Naive thymus-derived CD8-positive, alpha-beta T cell (primary cell): ENCODE data around the gene BTBD1. TPM values are rescaled to one million over a fixed set of nuclear protein-coding genes. Genes with fewer than 3 reads are reported as not detected.

Experiments
- ATAC-seq, 2 donors: fragments of 150-1000 bp; cut with Tn5 transposase in 1 of 2; sonication (Bioruptor Pico), chemical (Tn5 transposase) in 1 of 2; 1 replicate in 1 of 2; 2 replicates in 1 of 2; pipeline ENCODE4 v1.10.0; 2021; ENCODE audit warnings: mild to moderate bottlenecking in 2 of 2, moderate library complexity in 2 of 2
- POLR2A ChIA-PET: fragments of 350-600 bp; sonication (Branson Sonifier 250); formaldehyde crosslinking; loops from one replicate; lab custom pipeline; 2021; ENCODE audit warnings: antibody characterized with exemption; lab: Charles Lee
- DNase-seq, 10 donors: peaks; one replicate each; pipeline versions ENCODE4 v3.0.0 to v3.0.0-alpha.2; 2020 to 2022
- H3K27ac Mint-ChIP-seq, 10 donors: one replicate each; pipeline ENCODE4 v1.8.0; 2020 to 2022; ENCODE audit warnings: mild to moderate bottlenecking in 10 of 10, mixed read lengths in 10 of 10, moderate library complexity in 4 of 10, inconsistent platforms in 1 of 10
- H3K27me3 Mint-ChIP-seq, 5 donors: one replicate each; pipeline ENCODE4 v1.8.0; 2021 to 2022; ENCODE audit warnings: mixed read lengths in 5 of 5
- H3K36me3 Mint-ChIP-seq, 3 donors: one replicate each; pipeline ENCODE4 v1.8.0; 2020 to 2022; ENCODE audit warnings: mixed read lengths in 3 of 3, mild to moderate bottlenecking in 2 of 3, inconsistent platforms in 1 of 3
- H3K4me1 Mint-ChIP-seq, 4 donors: one replicate each; pipeline ENCODE4 v1.8.0; 2021 to 2022; ENCODE audit warnings: mixed read lengths in 4 of 4
- H3K4me3 Mint-ChIP-seq, 10 donors: one replicate each; pipeline ENCODE4 v1.8.0; 2020 to 2022; ENCODE audit warnings: mild to moderate bottlenecking in 10 of 10, mixed read lengths in 10 of 10, moderate library complexity in 6 of 10, inconsistent platforms in 1 of 10
- H3K9me3 Mint-ChIP-seq, 9 donors: one replicate each; pipeline ENCODE4 v1.8.0; 2020 to 2022; ENCODE audit warnings: mixed read lengths in 9 of 9, mild to moderate bottlenecking in 3 of 9, inconsistent platforms in 1 of 9, moderate library complexity in 1 of 9
- polyA plus RNA-seq, 3 donors: library from polyadenylated mRNA; unstranded; fragments of 300-500 nt; fragmentation: Illumina TruSeq; gene quantifications; one replicate each; pipeline ENCODE4 v1.2.3, GENCODE V29; 2021
- total RNA-seq, 8 experiments: library from RNA in 2 of 8; stranded (reverse) in 2 of 8; gene quantifications; one replicate each; pipeline ENCODE4 v1.2.3 and lab custom pipeline; 2021 to 2026

Gene BTBD1
- total and polyA plus RNA-seq, 5 experiments from 2014 or later = 36.0 to 43.3 (median 40.6) TPM

- DNase-seq = peak in 2 of 10 donors; percentile 13 to 20
- Mint-ChIP-seq H3K36me3 (no peaks in the 10 kb centered on the region), H3K4me1 (peaks cover 13 to 31% (median 19%) of the 10 kb centered on the region in 4 donors), H3K27me3 (peaks cover 32 to 72% (median 53%) of the 10 kb centered on the region in 5 donors), H3K27ac (peak overlapping the region in 3 of 10 donors; percentile 22 to 66 (median 32)), H3K4me3 (peak overlapping the region; percentile 59 to 88 (median 82)), H3K9me3 (no peaks in the 10 kb centered on the region)
- peak; percentile 34 to 61 for ATAC-seq
- POLR2A ChIA-PET = interaction anchor here (0.9 kb wide), 1 partner anchor 11 kb away, joined by 3 read pairs; no protein-coding TSS in a partner anchor
Measured at GRCh38 chr15:83108266-83109219, 41.5 kb upstream of the BTBD1 start.

GRCh38 chr15:83107841-83108181 lies 40.8 kb upstream of the BTBD1 start:
- Mint-ChIP-seq H3K4me3 (peak overlapping the region; percentile 59 to 88 (median 82)), H3K27ac (no peak overlapping the region), H3K9me3 (no peaks in the 10 kb centered on the region), H3K27me3 (peaks cover 32 to 73% (median 53%) of the 10 kb centered on the region in 5 donors), H3K4me1 (peaks cover 13 to 31% (median 19%) of the 10 kb centered on the region in 4 donors), H3K36me3 (no peaks in the 10 kb centered on the region)
- ATAC-seq = no peak
- no peak for DNase-seq
- POLR2A ChIA-PET = interaction anchor here (0.9 kb wide), 1 partner anchor 10 kb away, joined by 3 read pairs; no protein-coding TSS in a partner anchor

DNA sequence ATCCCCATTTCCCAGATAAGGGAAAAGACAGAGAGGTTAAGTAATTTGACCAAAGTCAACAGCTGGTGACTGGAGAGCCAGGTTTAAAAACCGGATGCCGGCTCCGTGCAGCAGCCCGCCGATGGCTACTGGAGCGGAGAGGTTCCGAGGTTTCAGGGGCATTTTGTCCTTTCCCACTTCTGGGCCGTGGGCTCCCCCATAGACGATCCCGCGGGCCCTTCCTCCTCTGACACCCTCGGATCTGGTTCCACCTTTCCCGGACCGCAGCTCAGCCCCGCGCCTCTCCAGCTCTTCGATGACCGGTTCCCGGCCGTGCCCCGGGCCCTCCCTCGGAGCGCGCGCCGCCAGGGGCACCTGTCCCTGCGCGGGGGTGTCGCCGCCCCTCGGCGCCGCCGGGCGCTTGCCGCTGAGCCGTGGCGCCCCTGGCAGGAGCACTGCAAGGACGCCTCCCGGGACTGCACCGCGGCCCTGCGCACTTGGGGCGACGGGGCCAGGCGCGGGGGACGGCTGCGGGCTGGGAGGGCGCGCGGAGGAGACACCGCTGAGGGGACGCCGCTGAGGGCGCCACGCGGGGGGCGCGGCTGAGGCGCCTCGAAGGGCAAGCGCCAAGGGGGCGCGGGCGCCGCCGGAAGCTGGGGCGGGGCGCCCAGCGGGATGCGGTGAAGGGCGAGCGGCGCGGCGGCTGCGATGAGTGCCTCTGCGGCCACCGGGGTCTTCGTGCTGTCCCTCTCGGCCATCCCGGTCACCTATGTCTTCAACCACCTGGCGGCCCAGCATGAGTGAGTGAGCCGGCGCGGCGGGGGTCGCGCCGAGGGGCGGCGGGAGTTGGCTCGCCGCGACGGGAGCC lies 40.2 kb upstream of the BTBD1 start, which contains the start of gene TM6SF1:
Gene TM6SF1 (plus strand): TSS at position 652 of the 847 bp plus-strand sequence. CDS start 36 bp downstream, at position 688.
- Mint-ChIP-seq H3K27me3 (peaks cover 33 to 79% (median 56%) of the 10 kb centered on the region in 5 donors), H3K9me3 (no peaks in the 10 kb centered on the region), H3K4me3 (peak within 1 kb of the TSS; percentile 62 to 88 (median 82)), H3K36me3 (no peaks in the 10 kb centered on the region), H3K27ac (peak within 1 kb of the TSS in 3 of 10 donors; percentile 22 to 66 (median 32)), H3K4me1 (peaks cover 13 to 31% (median 19%) of the 10 kb centered on the region in 4 donors)
- POLR2A ChIA-PET = no interaction called here
- ATAC-seq (peak; percentile 65 to 71), DNase-seq (peak in 4 of 10 donors; percentile 4 to 20 (median 14))

- H3K36me3 Mint-ChIP-seq = no peaks in the 10 kb centered on the region
- peaks cover 32 to 77% (median 55%) of the 10 kb centered on the region in 5 donors for H3K27me3 Mint-ChIP-seq
- POLR2A ChIA-PET = no interaction called here
- peak overlapping the region in 7 of 10 donors; percentile 3 to 82 (median 44) for H3K4me3 Mint-ChIP-seq
- ATAC-seq = no peak
- H3K4me1 Mint-ChIP-seq = peaks cover 13 to 33% (median 19%) of the 10 kb centered on the region in 4 donors
- no peaks in the 10 kb centered on the region for H3K9me3 Mint-ChIP-seq
- no peak overlapping the region for H3K27ac Mint-ChIP-seq
- DNase-seq = no peak
Measured at GRCh38 chr15:83105440-83105839, 38.4 kb upstream of the BTBD1 start.

GRCh38 chr15:83104141-83104540 lies 37.1 kb upstream of the BTBD1 start:
- Mint-ChIP-seq H3K27me3 (peaks cover 26 to 76% (median 50%) of the 10 kb centered on the region in 5 donors), H3K9me3 (no peaks in the 10 kb centered on the region), H3K36me3 (no peaks in the 10 kb centered on the region), H3K27ac (no peak overlapping the region), H3K4me3 (no peak overlapping the region), H3K4me1 (peaks cover 11 to 26% (median 15%) of the 10 kb centered on the region in 4 donors)
- POLR2A ChIA-PET = no interaction called here
- no peak for ATAC-seq
- no peak for DNase-seq

DNA sequence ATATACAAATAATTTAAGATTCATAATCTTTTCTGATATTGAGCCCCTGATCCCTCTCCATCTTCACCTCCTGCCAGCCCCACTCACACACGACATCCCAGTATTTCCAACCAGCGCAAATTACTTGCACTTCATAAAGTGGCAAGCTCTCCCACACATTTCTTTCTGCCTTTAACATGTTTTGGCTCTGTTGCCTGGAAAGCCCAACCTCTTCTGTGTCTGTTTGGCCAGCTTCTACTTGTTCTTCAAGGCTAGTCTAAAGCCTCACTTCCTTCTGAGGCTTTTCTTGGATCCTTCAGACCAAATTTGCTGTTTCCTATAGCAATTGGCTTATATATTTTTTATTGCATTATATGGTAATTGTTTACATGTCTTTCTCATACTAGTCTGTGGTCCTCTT lies 35.3 kb upstream of the BTBD1 start:
- Mint-ChIP-seq H3K4me3 (no peak overlapping the region), H3K27me3 (peaks cover 18 to 64% (median 39%) of the 10 kb centered on the region in 5 donors), H3K36me3 (no peaks in the 10 kb centered on the region), H3K9me3 (peaks cover 0 to 10% (median 6%) of the 10 kb centered on the region in 9 donors), H3K4me1 (peaks cover 0 to 14% (median 5%) of the 10 kb centered on the region in 4 donors), H3K27ac (no peak overlapping the region)
- POLR2A ChIA-PET = no interaction called here
- no peak for DNase-seq
- ATAC-seq = no peak

- DNase-seq (no peak), ATAC-seq (no peak)
- H3K27me3 Mint-ChIP-seq = peaks cover 12 to 57% (median 32%) of the 10 kb centered on the region in 5 donors
- peaks cover 0 to 10% (median 7%) of the 10 kb centered on the region in 9 donors for H3K9me3 Mint-ChIP-seq
- no peak overlapping the region for H3K4me3 Mint-ChIP-seq
- POLR2A ChIA-PET = no interaction called here
- H3K4me1 Mint-ChIP-seq = peaks cover 0 to 4% (median 0%) of the 10 kb centered on the region in 4 donors
- no peaks in the 10 kb centered on the region for H3K36me3 Mint-ChIP-seq
- no peak overlapping the region for H3K27ac Mint-ChIP-seq
Measured at GRCh38 chr15:83100097-83100646, 33.1 kb upstream of the BTBD1 start.

- H3K4me3 Mint-ChIP-seq = no peak overlapping the region
- POLR2A ChIA-PET = no interaction called here
- peaks cover 0 to 10% (median 7%) of the 10 kb centered on the region in 9 donors for H3K9me3 Mint-ChIP-seq
- no peak for DNase-seq
- H3K4me1 Mint-ChIP-seq = peaks cover 0 to 4% (median 0%) of the 10 kb centered on the region in 4 donors
- H3K27me3 Mint-ChIP-seq = peaks cover 11 to 48% (median 27%) of the 10 kb centered on the region in 5 donors
- no peak overlapping the region for H3K27ac Mint-ChIP-seq
- H3K36me3 Mint-ChIP-seq = no peaks in the 10 kb centered on the region
- no peak for ATAC-seq
Measured at GRCh38 chr15:83099290-83099689, 32.2 kb upstream of the BTBD1 start.

DNA sequence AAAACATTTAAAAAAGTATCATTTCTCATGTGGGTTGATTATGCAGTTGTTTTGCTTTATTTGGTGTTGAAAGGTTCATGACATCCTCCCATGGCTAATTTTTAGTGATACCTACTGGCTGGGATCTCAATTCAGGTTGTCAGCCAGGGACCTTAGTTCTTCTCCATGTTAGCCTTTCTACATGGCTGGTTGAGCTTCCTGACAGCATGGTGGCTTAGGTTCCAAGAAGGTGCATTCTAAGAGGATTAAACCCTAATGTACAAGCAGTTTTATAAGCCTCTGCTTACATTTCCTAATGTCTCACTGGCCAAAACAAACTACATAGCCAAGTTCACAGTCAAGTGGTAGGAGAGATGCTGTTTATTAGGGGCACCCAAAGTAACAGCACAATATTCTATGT lies 31.0 kb upstream of the BTBD1 start:
- POLR2A ChIA-PET = interaction anchor here (1.1 kb wide), 1 partner anchor 10 kb away, joined by 3 read pairs; no protein-coding TSS in a partner anchor

DNA sequence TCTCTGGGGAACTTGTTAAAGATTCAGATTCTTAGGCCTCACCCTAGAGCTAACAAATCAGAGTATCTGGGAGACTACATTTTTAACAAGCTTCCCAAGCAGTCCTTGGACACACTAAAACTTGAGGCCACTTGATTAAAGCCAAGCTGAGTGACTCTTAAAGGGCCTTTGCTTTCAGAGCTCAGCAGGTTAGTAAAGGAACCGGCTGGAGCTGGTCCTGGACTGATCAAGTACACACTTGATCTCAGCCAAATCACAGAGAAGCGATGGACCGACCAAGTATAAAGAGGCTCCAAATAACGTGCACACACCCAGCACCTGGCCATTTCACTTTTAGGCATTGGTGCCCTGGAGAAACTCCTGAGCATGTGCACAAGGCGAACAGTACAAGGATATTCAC lies 27.5 kb upstream of the BTBD1 start:
- H3K27me3 Mint-ChIP-seq = peaks cover 3 to 14% (median 9%) of the 10 kb centered on the region in 5 donors
- POLR2A ChIA-PET = no interaction called here
- no peak overlapping the region for H3K4me3 Mint-ChIP-seq
- no peaks in the 10 kb centered on the region for H3K36me3 Mint-ChIP-seq
- no peak for ATAC-seq
- H3K27ac Mint-ChIP-seq = no peak overlapping the region
- H3K4me1 Mint-ChIP-seq = peaks cover 2 to 9% (median 6%) of the 10 kb centered on the region in 4 donors
- H3K9me3 Mint-ChIP-seq = peaks cover 0 to 10% (median 7%) of the 10 kb centered on the region in 9 donors
- DNase-seq = no peak

More for the DNA sequence above, 31.0 kb upstream of the BTBD1 start:
- Mint-ChIP-seq H3K27ac (no peak overlapping the region), H3K27me3 (peaks cover 8 to 39% (median 21%) of the 10 kb centered on the region in 5 donors), H3K36me3 (no peaks in the 10 kb centered on the region), H3K4me1 (peaks cover 0 to 4% (median 0%) of the 10 kb centered on the region in 4 donors), H3K9me3 (peaks cover 0 to 10% (median 7%) of the 10 kb centered on the region in 9 donors), H3K4me3 (no peak overlapping the region)
- no peak for DNase-seq
- ATAC-seq = no peak

- Mint-ChIP-seq H3K36me3 (no peaks in the 10 kb centered on the region), H3K9me3 (peaks cover 0 to 2% (median 0%) of the 10 kb centered on the region in 9 donors), H3K4me3 (no peak overlapping the region), H3K27me3 (peaks cover 7 to 21% (median 10%) of the 10 kb centered on the region in 5 donors), H3K27ac (peak overlapping the region in 3 of 10 donors; percentile 9 to 63 (median 50)), H3K4me1 (peaks cover 2 to 9% (median 6%) of the 10 kb centered on the region in 4 donors)
- POLR2A ChIA-PET = no interaction called here
- DNase-seq = no peak
- no peak for ATAC-seq
Measured at GRCh38 chr15:83092309-83092976, 25.4 kb upstream of the BTBD1 start.
